HG02970 (cell line): ENCODE measurements around the gene SNAP25.

Source experiments
- ATAC-seq: cut with Tn5 transposase; IDR thresholded peaks from one replicate; pipeline ENCODE4 v1.9.1; 2021; ENCODE audit warnings: mild to moderate bottlenecking, moderate library complexity, moderate number of reproducible peaks; ENCODE audit not compliant: unreplicated experiment, low FRiP score

Gene SNAP25

GRCh38 chr20:10300582-10301446 is 82.2 kb downstream of the SNAP25 start:
- ATAC-seq, result no peak

- no peak for ATAC-seq
Measured at GRCh38 chr20:10303852-10304251, 85.2 kb downstream of the SNAP25 start.

GRCh38 chr20:10304471-10305046 is 85.9 kb downstream of the SNAP25 start:
- ATAC-seq, result no peak

- no peak for ATAC-seq
Measured at GRCh38 chr20:10306440-10307358, 88.1 kb downstream of the SNAP25 start.

GRCh38 chr20:10307359-10307735 is 88.7 kb downstream of the SNAP25 start:
- no peak for ATAC-seq

- ATAC-seq, result no peak
Measured at GRCh38 chr20:10308652-10309051, 90.0 kb downstream of the SNAP25 start.

GRCh38 chr20:10309326-10309725 is 90.7 kb downstream of the SNAP25 start:
- no peak for ATAC-seq

GRCh38 chr20:10312111-10312510 is 93.5 kb downstream of the SNAP25 start:
- no peak for ATAC-seq

- no peak for ATAC-seq
Measured at GRCh38 chr20:10313215-10313614, 94.6 kb downstream of the SNAP25 start.

- ATAC-seq, result no peak
Measured at GRCh38 chr20:10313701-10314100, 95.1 kb downstream of the SNAP25 start.

- no peak for ATAC-seq
Measured at GRCh38 chr20:10314198-10314597, 95.6 kb downstream of the SNAP25 start.

GRCh38 chr20:10315138-10315537 is 96.5 kb downstream of the SNAP25 start:
- no peak for ATAC-seq

GRCh38 chr20:10316582-10316981 is 98.0 kb downstream of the SNAP25 start:
- no peak for ATAC-seq

- no peak for ATAC-seq
Measured at GRCh38 chr20:10318291-10319024, 99.8 kb downstream of the SNAP25 start.

- ATAC-seq, result no peak
Measured at GRCh38 chr20:10319855-10320254, 101.2 kb downstream of the SNAP25 start.

- ATAC-seq, result no peak
Measured at GRCh38 chr20:10321138-10321717, 102.6 kb downstream of the SNAP25 start.

GRCh38 chr20:10322073-10323012 is 103.7 kb downstream of the SNAP25 start:
- no peak for ATAC-seq

GRCh38 chr20:10323729-10324128 is 105.1 kb downstream of the SNAP25 start:
- ATAC-seq, result no peak
